DOHH2 (cell line): Measurements from ENCODE around the gene STMN3.

Source experiments
- CTCF ChIP-seq: fragments of 200-600 bp; sonication (generic); IDR thresholded peaks from one replicate; pipeline ENCODE4 v1.5.1; 2014; ENCODE audit warnings: antibody characterized with exemption, mild to moderate bottlenecking, low read depth, low read length; ENCODE audit not compliant: poor library complexity, severe bottlenecking
- EZH2phosphoT487 ChIP-seq: fragments of 200-600 bp; sonication (generic); IDR thresholded peaks from 2 replicates; pipeline ENCODE4 v1.6.1; 2017; ENCODE audit warnings: borderline replicate concordance, mild to moderate bottlenecking, antibody characterized with exemption, low read length, moderate library complexity, mixed read lengths

GRCh38 chr20:63657937-63658748 lies 4.9 kb upstream of the STMN3 start, which contains the start of gene RTEL1:
- TF ChIP-seq CTCF: no peak
- no peak for TF ChIP-seq EZH2phosphoT487
